Measurements from ENCODE around the gene LIPT1.
A peak's percentile ranks its signal among the peaks of the same experiment; 100 is the strongest.
"Not testable (repeated sequence)": the region's sequence is repeated elsewhere in the genome, so short reads cannot be mapped to it uniquely, and the experiment has no call there.

The LIPT1 gene

GRCh38 chr2:99154643-99155536 is at the start of gene LIPT1, which contains the start of gene TSGA10:
LIPT1 (plus strand) TSS chr2:99154967; CDS start chr2:99161958, 6,991 bp downstream.
TSGA10 (minus strand) TSS chr2:99154942; CDS start chr2:99109439, 45,503 bp downstream.
- Histone ChIP-seq H3K4me1 (ENCODE audit: control insufficient read depth, insufficient read depth, low read length, unreplicated experiment) (no peaks in the 10 kb centered on the region), H3K79me2 (ENCODE audit: control insufficient read depth, insufficient read depth, low read length, unreplicated experiment) (peaks cover 3% of the 10 kb centered on the region), H2AFZ (ENCODE audit: low read length, unreplicated experiment) (peak within 1 kb of the TSS; percentile 91), H3K4me3 (ENCODE audit: low read depth, low read length) (peak within 1 kb of the TSS; percentile 89), H3K27ac (ENCODE audit: low read depth, low read length) (peak within 1 kb of the TSS; percentile 40; the same call in 1 of the 2 replicates), H3K27me3 (ENCODE audit: insufficient read depth, low read length) (no peaks in the 10 kb centered on the region), H3K36me3 (ENCODE audit: insufficient read depth, low read length) (no peaks in the 10 kb centered on the region)

- H3K4me1 ChIP-seq (ENCODE audit: control insufficient read depth, insufficient read depth, low read length, unreplicated experiment) = peaks cover 10% of the 10 kb centered on the region
- H3K4me3 ChIP-seq (ENCODE audit: low read depth, low read length) = no peak overlapping the region
- no peaks in the 10 kb centered on the region for H3K36me3 ChIP-seq (ENCODE audit: insufficient read depth, low read length)
- no peaks in the 10 kb centered on the region for H3K27me3 ChIP-seq (ENCODE audit: insufficient read depth, low read length)
- H3K27ac ChIP-seq (ENCODE audit: low read depth, low read length) = peak overlapping the region; percentile 16; the same call in 1 of the 2 replicates
- H2AFZ ChIP-seq (ENCODE audit: low read length, unreplicated experiment) = peak overlapping the region; percentile 54
- no peaks in the 10 kb centered on the region for H3K79me2 ChIP-seq (ENCODE audit: control insufficient read depth, insufficient read depth, low read length, unreplicated experiment)
Observed at GRCh38 chr2:99106913-99107312, 47.9 kb upstream of the LIPT1 start.

GRCh38 chr2:99111236-99111635 is 43.5 kb upstream of the LIPT1 start:
- Histone ChIP-seq H3K79me2 (ENCODE audit: control insufficient read depth, insufficient read depth, low read length, unreplicated experiment) (no peaks in the 10 kb centered on the region), H2AFZ (ENCODE audit: low read length, unreplicated experiment) (no peak overlapping the region), H3K27ac (ENCODE audit: low read depth, low read length) (no peak overlapping the region), H3K36me3 (ENCODE audit: insufficient read depth, low read length) (no peaks in the 10 kb centered on the region), H3K4me3 (ENCODE audit: low read depth, low read length) (no peak overlapping the region), H3K4me1 (ENCODE audit: control insufficient read depth, insufficient read depth, low read length, unreplicated experiment) (peaks cover 10% of the 10 kb centered on the region), H3K27me3 (ENCODE audit: insufficient read depth, low read length) (no peaks in the 10 kb centered on the region)

- no peak overlapping the region for H2AFZ ChIP-seq (ENCODE audit: low read length, unreplicated experiment)
- no peaks in the 10 kb centered on the region for H3K27me3 ChIP-seq (ENCODE audit: insufficient read depth, low read length)
- H3K79me2 ChIP-seq (ENCODE audit: control insufficient read depth, insufficient read depth, low read length, unreplicated experiment) = no peaks in the 10 kb centered on the region
- H3K4me1 ChIP-seq (ENCODE audit: control insufficient read depth, insufficient read depth, low read length, unreplicated experiment) = peaks cover 4% of the 10 kb centered on the region
- no peaks in the 10 kb centered on the region for H3K36me3 ChIP-seq (ENCODE audit: insufficient read depth, low read length)
- H3K27ac ChIP-seq (ENCODE audit: low read depth, low read length) = no peak overlapping the region
- no peak overlapping the region for H3K4me3 ChIP-seq (ENCODE audit: low read depth, low read length)
Observed at GRCh38 chr2:99111945-99112344, 42.8 kb upstream of the LIPT1 start.

GRCh38 chr2:99112617-99113016 is 42.1 kb upstream of the LIPT1 start:
- Histone ChIP-seq H2AFZ (ENCODE audit: low read length, unreplicated experiment) (no peak overlapping the region), H3K4me1 (ENCODE audit: control insufficient read depth, insufficient read depth, low read length, unreplicated experiment) (no peaks in the 10 kb centered on the region), H3K27me3 (ENCODE audit: insufficient read depth, low read length) (no peaks in the 10 kb centered on the region), H3K36me3 (ENCODE audit: insufficient read depth, low read length) (no peaks in the 10 kb centered on the region), H3K4me3 (ENCODE audit: low read depth, low read length) (no peak overlapping the region), H3K27ac (ENCODE audit: low read depth, low read length) (no peak overlapping the region), H3K79me2 (ENCODE audit: control insufficient read depth, insufficient read depth, low read length, unreplicated experiment) (no peaks in the 10 kb centered on the region)

- Histone ChIP-seq H3K4me1 (ENCODE audit: control insufficient read depth, insufficient read depth, low read length, unreplicated experiment) (no peaks in the 10 kb centered on the region), H3K27me3 (ENCODE audit: insufficient read depth, low read length) (no peaks in the 10 kb centered on the region), H3K4me3 (ENCODE audit: low read depth, low read length) (no peak overlapping the region), H2AFZ (ENCODE audit: low read length, unreplicated experiment) (no peak overlapping the region), H3K79me2 (ENCODE audit: control insufficient read depth, insufficient read depth, low read length, unreplicated experiment) (no peaks in the 10 kb centered on the region), H3K27ac (ENCODE audit: low read depth, low read length) (no peak overlapping the region), H3K36me3 (ENCODE audit: insufficient read depth, low read length) (no peaks in the 10 kb centered on the region; the same call in 1 of the 2 replicates)
Observed at GRCh38 chr2:99127981-99128380, 26.8 kb upstream of the LIPT1 start.

GRCh38 chr2:99135044-99135556 is 19.7 kb upstream of the LIPT1 start:
- H3K36me3 ChIP-seq (ENCODE audit: insufficient read depth, low read length); H3K27ac ChIP-seq (ENCODE audit: low read depth, low read length); H3K27me3 ChIP-seq (ENCODE audit: insufficient read depth, low read length); H3K4me3 ChIP-seq (ENCODE audit: low read depth, low read length); H2AFZ ChIP-seq (ENCODE audit: low read length, unreplicated experiment); H3K4me1 ChIP-seq (ENCODE audit: control insufficient read depth, insufficient read depth, low read length, unreplicated experiment); H3K79me2 ChIP-seq (ENCODE audit: control insufficient read depth, insufficient read depth, low read length, unreplicated experiment): not testable (repeated sequence)

- H3K27ac ChIP-seq (ENCODE audit: low read depth, low read length) = no peak overlapping the region
- H3K27me3 ChIP-seq (ENCODE audit: insufficient read depth, low read length) = peaks cover 6% of the 10 kb centered on the region; the same call in 1 of the 2 replicates
- H3K4me3 ChIP-seq (ENCODE audit: low read depth, low read length) = no peak overlapping the region
- H3K36me3 ChIP-seq (ENCODE audit: insufficient read depth, low read length) = no peaks in the 10 kb centered on the region
- no peak overlapping the region for H2AFZ ChIP-seq (ENCODE audit: low read length, unreplicated experiment)
- H3K79me2 ChIP-seq (ENCODE audit: control insufficient read depth, insufficient read depth, low read length, unreplicated experiment) = no peaks in the 10 kb centered on the region
- H3K4me1 ChIP-seq (ENCODE audit: control insufficient read depth, insufficient read depth, low read length, unreplicated experiment) = no peaks in the 10 kb centered on the region
Observed at GRCh38 chr2:99139003-99139402, 15.8 kb upstream of the LIPT1 start.

- Histone ChIP-seq H3K27me3 (ENCODE audit: insufficient read depth, low read length) (peaks cover 6% of the 10 kb centered on the region; the same call in 1 of the 2 replicates), H2AFZ (ENCODE audit: low read length, unreplicated experiment) (peak overlapping the region; percentile 48), H3K4me3 (ENCODE audit: low read depth, low read length) (peak overlapping the region; percentile 87), H3K27ac (ENCODE audit: low read depth, low read length) (no peak overlapping the region), H3K4me1 (ENCODE audit: control insufficient read depth, insufficient read depth, low read length, unreplicated experiment) (no peaks in the 10 kb centered on the region), H3K36me3 (ENCODE audit: insufficient read depth, low read length) (no peaks in the 10 kb centered on the region), H3K79me2 (ENCODE audit: control insufficient read depth, insufficient read depth, low read length, unreplicated experiment) (no peaks in the 10 kb centered on the region)
Observed at GRCh38 chr2:99140056-99140859, 14.5 kb upstream of the LIPT1 start.

- Histone ChIP-seq H3K4me1 (ENCODE audit: control insufficient read depth, insufficient read depth, low read length, unreplicated experiment) (no peaks in the 10 kb centered on the region), H3K36me3 (ENCODE audit: insufficient read depth, low read length) (no peaks in the 10 kb centered on the region), H3K4me3 (ENCODE audit: low read depth, low read length) (peak overlapping the region; percentile 87), H3K27ac (ENCODE audit: low read depth, low read length) (no peak overlapping the region), H3K27me3 (ENCODE audit: insufficient read depth, low read length) (peaks cover 6% of the 10 kb centered on the region; the same call in 1 of the 2 replicates), H3K79me2 (ENCODE audit: control insufficient read depth, insufficient read depth, low read length, unreplicated experiment) (no peaks in the 10 kb centered on the region), H2AFZ (ENCODE audit: low read length, unreplicated experiment) (peak overlapping the region; percentile 48)
Observed at GRCh38 chr2:99140860-99141109, 14.0 kb upstream of the LIPT1 start.
